Thymus (tissue), 11 donors: Measurements from ENCODE around the gene ADGRA1. TPM values are rescaled to one million over a fixed set of nuclear protein-coding genes. Genes with fewer than 3 reads are reported as not detected.
"Not testable (repeated sequence)": the region's sequence is repeated elsewhere in the genome, so short reads cannot be mapped to it uniquely, and the experiment has no call there.

ENCODE experiments used
- DNase-seq, 9 donors: peaks; one replicate each; pipeline ENCODE4 v3.0.0-alpha.2; 2013; ENCODE audit warnings: low spot score in 9 of 9, low read depth in 6 of 9, missing footprints in 1 of 9
- H3K27ac ChIP-seq, 2 donors: one replicate each; pipeline ENCODE4 v1.5.1; 2013; ENCODE audit warnings: control low read depth in 1 of 2, low read depth in 1 of 2, low read length in 1 of 2, mild to moderate bottlenecking in 1 of 2, moderate library complexity in 1 of 2
- H3K27me3 ChIP-seq, 2 donors: one replicate each; pipeline ENCODE4 v1.5.1; 2013; ENCODE audit warnings: low read length in 1 of 2; ENCODE audit not compliant: control insufficient read depth in 2 of 2, insufficient read depth in 1 of 2
- H3K36me3 ChIP-seq, 2 donors: one replicate each; pipeline ENCODE4 v1.5.1; 2013; ENCODE audit warnings: low read length in 1 of 2, mild to moderate bottlenecking in 1 of 2, moderate library complexity in 1 of 2; ENCODE audit not compliant: control insufficient read depth in 2 of 2, insufficient read depth in 2 of 2
- H3K4me1 ChIP-seq, 2 donors: one replicate each; pipeline ENCODE4 v1.5.1; 2013; ENCODE audit warnings: low read length in 2 of 2; ENCODE audit not compliant: control insufficient read depth in 2 of 2, insufficient read depth in 2 of 2
- H3K4me3 ChIP-seq, 2 donors: one replicate each; pipeline ENCODE4 v1.5.1; 2013; ENCODE audit warnings: low read length in 2 of 2, control low read depth in 1 of 2, mild to moderate bottlenecking in 1 of 2
- H3K9me3 ChIP-seq, 2 donors: one replicate each; pipeline ENCODE4 v1.5.1; 2013; ENCODE audit warnings: low read length in 1 of 2, mild to moderate bottlenecking in 1 of 2; ENCODE audit not compliant: control insufficient read depth in 2 of 2, insufficient read depth in 1 of 2
- WGBS: extraction: QIAGEN DNeasy Blood & Tissue Kit; methylation state at CpG from one replicate; pipeline ENCODE4 v1.1.7; 2013; 5-methylcytosine and 5-hydroxymethylcytosine counted together
- polyA plus RNA-seq: library from polyadenylated mRNA; stranded (reverse); fragments of 200-250 nt; gene quantifications from one replicate; pipeline ENCODE4 v1.2.3, GENCODE V29; 2013
- total RNA-seq: library from RNA; stranded (reverse); fragments of 120-200 nt; gene quantifications from one replicate; pipeline ENCODE4 v1.2.4, GENCODE V29; 2013
- donor health status: healthy.

Gene ADGRA1
- total and polyA plus RNA-seq, 2 donors = 0.02 TPM; not detected in 1

GRCh38 chr10:133141144-133141957, 53.6 kb downstream of the ADGRA1 start:
- 94% methylated on average over 28 of the region's 28 CpGs for WGBS
- DNase-seq = no peak
- Histone ChIP-seq H3K4me1 (no peaks in the 10 kb centered on the region), H3K36me3 (no peaks in the 10 kb centered on the region), H3K27ac (no peak overlapping the region), H3K27me3 (no peaks in the 10 kb centered on the region), H3K4me3 (no peak overlapping the region), H3K9me3 (no peaks in the 10 kb centered on the region)

GRCh38 chr10:133141958-133142340, 54.2 kb downstream of the ADGRA1 start:
- WGBS = 95% methylated on average over 27 of the region's 27 CpGs
- Histone ChIP-seq H3K36me3 (no peaks in the 10 kb centered on the region), H3K4me1 (no peaks in the 10 kb centered on the region), H3K4me3 (no peak overlapping the region), H3K9me3 (no peaks in the 10 kb centered on the region), H3K27ac (no peak overlapping the region), H3K27me3 (no peaks in the 10 kb centered on the region)
- DNase-seq = no peak

DNA sequence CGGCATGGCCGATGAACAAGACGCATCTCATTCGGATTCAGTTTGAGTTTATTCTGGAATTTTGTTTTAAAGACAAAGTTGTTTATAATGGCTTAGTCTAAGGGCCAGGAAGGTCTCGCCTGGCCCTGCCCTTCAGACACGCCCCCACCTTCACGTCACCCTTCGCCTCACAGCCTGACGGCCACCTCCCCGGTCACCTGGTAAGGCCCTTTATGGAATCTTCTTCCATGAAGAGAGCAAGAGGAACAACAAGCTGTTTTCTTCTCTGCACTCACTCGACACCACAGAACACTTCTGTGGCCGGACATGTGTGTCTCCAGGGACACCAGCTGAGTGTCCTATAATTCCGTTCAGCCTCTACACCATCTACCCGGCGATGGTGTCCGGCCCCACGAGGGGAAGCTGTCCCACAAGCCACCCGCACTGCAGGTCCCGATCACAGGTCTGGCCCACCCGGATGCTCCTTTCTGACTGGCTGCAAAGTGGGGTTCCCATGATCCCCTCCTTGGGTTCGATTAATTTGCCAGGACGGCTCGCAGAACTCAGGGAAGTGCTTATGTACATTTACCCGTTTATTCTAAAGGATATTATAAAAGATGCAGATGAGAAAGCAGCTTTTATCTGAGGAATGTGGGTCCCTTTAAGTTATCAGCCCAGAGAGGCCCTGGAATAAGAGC, 54.9 kb downstream of the ADGRA1 start:
- 96% methylated on average over 24 of the region's 24 CpGs for WGBS
- no peaks in the 10 kb centered on the region for H3K27me3 ChIP-seq
- no peaks in the 10 kb centered on the region for H3K9me3 ChIP-seq
- H3K4me1 ChIP-seq = no peaks in the 10 kb centered on the region
- H3K36me3 ChIP-seq = no peaks in the 10 kb centered on the region
- no peak for DNase-seq
- no peak overlapping the region for H3K27ac ChIP-seq
- H3K4me3 ChIP-seq = no peak overlapping the region

DNA sequence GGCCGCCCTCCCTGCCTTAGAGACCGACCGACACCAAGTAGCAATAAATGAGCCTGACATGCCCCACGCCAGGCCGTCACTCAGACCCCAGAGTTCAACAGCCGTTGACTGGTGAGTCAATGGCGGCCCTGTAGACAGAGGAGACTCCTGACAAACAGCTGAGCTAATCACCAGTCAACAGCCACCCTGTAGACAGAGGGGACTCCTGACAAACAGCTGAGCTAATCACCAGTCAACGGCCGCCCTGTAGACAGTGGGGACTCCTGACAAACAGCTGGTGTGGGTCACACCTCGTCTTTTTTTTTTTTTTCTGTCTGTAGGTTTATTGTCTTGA, 55.4 kb downstream of the ADGRA1 start:
- Histone ChIP-seq H3K27ac (no peak overlapping the region), H3K4me3 (no peak overlapping the region), H3K9me3 (no peaks in the 10 kb centered on the region), H3K27me3 (no peaks in the 10 kb centered on the region), H3K4me1 (no peaks in the 10 kb centered on the region), H3K36me3 (no peaks in the 10 kb centered on the region)
- DNase-seq = no peak
- WGBS = 90% methylated on average over 10 of the region's 10 CpGs

DNA sequence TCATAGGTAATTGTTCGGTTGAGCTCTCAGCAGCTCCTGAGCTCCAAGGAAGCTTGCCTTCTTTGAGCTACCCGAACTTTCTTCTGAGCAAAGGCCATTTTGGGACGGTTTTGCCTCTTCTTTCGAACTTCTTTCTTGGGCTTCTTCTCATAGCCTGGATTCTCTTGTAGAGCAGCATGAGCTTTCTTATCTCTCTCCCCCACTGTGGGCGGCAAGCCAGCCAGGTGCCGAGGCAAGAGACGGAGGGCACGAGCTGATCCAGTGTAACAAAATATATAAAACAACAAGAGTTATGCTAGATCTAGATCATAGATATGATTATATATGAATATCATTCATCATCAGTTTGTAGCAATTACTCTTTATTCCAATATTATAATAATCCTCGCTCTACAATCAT, 55.8 kb downstream of the ADGRA1 start:
- no peaks in the 10 kb centered on the region for H3K9me3 ChIP-seq
- H3K27ac ChIP-seq = no peak overlapping the region
- WGBS = 78% methylated on average over 9 of the region's 9 CpGs
- no peak for DNase-seq
- no peaks in the 10 kb centered on the region for H3K4me1 ChIP-seq
- H3K36me3 ChIP-seq = no peaks in the 10 kb centered on the region
- no peaks in the 10 kb centered on the region for H3K27me3 ChIP-seq
- no peak overlapping the region for H3K4me3 ChIP-seq

GRCh38 chr10:133144771-133145170, 57.0 kb downstream of the ADGRA1 start:
- WGBS = 96% methylated on average over 7 of the region's 7 CpGs

GRCh38 chr10:133150226-133150625, 62.5 kb downstream of the ADGRA1 start:
- Histone ChIP-seq H3K27ac (no peak overlapping the region), H3K9me3 (no peaks in the 10 kb centered on the region), H3K4me1 (no peaks in the 10 kb centered on the region), H3K4me3 (no peak overlapping the region), H3K27me3 (peaks cover 0 to 5% of the 10 kb centered on the region in 2 donors), H3K36me3 (no peaks in the 10 kb centered on the region)
- DNase-seq = no peak
- WGBS = 97% methylated on average over 8 of the region's 8 CpGs

More at GRCh38 chr10:133144771-133145170, 57.0 kb downstream of the ADGRA1 start:
- no peak overlapping the region for H3K4me3 ChIP-seq
- no peaks in the 10 kb centered on the region for H3K4me1 ChIP-seq
- H3K9me3 ChIP-seq = no peaks in the 10 kb centered on the region
- no peak overlapping the region for H3K27ac ChIP-seq
- no peaks in the 10 kb centered on the region for H3K27me3 ChIP-seq
- DNase-seq = no peak
- no peaks in the 10 kb centered on the region for H3K36me3 ChIP-seq

DNA sequence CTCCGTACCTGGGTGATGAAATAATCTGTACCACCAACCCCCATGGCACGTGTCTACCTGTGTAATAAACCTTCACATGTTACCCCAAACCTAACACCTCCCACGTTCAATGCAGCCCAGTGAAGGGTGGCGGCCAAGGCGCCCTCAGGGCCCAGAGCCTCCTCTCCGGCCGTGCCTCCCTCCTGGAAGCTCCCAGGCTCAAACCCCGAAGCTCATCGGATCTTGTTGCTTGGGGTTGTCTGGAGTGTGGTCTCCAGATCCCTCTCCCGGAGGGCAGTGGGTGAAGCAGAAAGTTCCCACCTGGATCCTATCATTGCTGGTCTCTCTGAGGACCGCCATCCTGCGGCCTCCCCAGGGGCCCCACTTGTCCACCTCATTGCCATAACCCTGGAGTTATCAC, 62.9 kb downstream of the ADGRA1 start:
- no peak overlapping the region for H3K27ac ChIP-seq
- 93% methylated on average over 12 of the region's 12 CpGs for WGBS
- DNase-seq = no peak
- H3K4me1 ChIP-seq = no peaks in the 10 kb centered on the region
- H3K4me3 ChIP-seq = no peak overlapping the region
- H3K36me3 ChIP-seq = no peaks in the 10 kb centered on the region
- peaks cover 0 to 5% of the 10 kb centered on the region in 2 donors for H3K27me3 ChIP-seq
- H3K9me3 ChIP-seq = no peaks in the 10 kb centered on the region

DNA sequence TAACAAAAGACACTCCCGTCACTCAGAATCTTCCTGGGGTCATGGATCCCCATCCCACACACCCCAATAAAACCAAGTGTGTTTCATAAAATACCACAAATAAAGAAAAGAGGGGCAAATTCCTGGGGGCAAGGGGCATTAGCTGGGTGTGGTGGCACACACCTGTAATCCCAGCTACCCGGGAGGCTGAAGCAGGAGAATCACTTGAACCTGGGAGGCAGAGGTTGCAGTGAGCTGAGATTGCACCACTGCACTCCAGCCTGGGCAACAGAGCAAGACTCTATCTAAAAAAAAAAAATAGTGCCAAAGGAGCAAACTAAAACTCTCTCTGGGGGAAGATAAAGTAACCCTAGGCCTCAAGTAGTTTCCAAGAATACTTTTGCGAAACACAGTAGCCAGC, 63.3 kb downstream of the ADGRA1 start:
- H3K27me3 ChIP-seq, H3K4me3 ChIP-seq, H3K27ac ChIP-seq, DNase-seq, H3K36me3 ChIP-seq, H3K4me1 ChIP-seq, H3K9me3 ChIP-seq: not testable (repeated sequence)
- WGBS = 98% methylated on average over 3 of the region's 3 CpGs
